Measurements from ENCODE around the gene TOR1B.
"Not testable (repeated sequence)": the region's sequence is repeated elsewhere in the genome, so short reads cannot be mapped to it uniquely, and the experiment has no call there.

The TOR1B gene

DNA sequence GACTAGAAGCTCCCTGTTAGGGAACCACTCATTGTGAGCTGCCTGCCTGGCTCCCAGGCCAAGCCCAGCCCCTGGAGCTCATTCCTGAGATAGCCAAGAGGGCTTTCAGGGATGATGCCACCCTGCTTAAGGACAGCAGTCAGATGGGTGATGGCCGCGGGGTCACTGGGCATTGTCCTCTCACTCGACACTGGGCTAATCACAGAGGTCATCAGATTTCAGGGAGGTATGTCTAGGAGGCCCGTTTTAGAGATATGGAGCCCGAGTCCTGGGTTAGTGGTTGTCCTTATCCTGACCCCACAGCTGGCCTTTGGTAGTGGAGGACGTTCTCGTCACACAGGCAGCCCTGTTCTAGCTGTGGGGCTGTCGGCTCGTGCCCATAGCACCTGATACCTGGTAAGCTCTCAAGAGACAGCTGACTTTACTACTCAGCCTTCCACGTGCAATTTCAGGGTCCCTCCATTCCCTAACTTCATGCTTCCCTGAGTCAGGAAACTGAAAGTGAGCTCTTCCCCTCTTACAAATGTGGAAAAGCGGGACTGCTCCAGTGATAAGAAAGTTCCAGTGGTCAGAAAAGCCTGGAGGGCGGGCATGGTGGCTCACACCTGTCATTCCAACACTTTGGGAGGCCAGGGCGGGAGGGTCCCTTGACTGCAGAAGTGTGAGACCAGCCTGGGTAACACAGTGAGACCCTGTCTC is 43.0 kb upstream of the TOR1B start:
- no peak overlapping the region for H3K4me3 Mint-ChIP-seq
- TF ChIP-seq, protein P1, sequence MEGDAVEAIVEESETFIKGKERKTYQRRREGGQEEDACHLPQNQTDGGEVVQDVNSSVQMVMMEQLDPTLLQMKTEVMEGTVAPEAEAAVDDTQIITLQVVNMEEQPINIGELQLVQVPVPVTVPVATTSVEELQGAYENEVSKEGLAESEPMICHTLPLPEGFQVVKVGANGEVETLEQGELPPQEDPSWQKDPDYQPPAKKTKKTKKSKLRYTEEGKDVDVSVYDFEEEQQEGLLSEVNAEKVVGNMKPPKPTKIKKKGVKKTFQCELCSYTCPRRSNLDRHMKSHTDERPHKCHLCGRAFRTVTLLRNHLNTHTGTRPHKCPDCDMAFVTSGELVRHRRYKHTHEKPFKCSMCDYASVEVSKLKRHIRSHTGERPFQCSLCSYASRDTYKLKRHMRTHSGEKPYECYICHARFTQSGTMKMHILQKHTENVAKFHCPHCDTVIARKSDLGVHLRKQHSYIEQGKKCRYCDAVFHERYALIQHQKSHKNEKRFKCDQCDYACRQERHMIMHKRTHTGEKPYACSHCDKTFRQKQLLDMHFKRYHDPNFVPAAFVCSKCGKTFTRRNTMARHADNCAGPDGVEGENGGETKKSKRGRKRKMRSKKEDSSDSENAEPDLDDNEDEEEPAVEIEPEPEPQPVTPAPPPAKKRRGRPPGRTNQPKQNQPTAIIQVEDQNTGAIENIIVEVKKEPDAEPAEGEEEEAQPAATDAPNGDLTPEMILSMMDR (IDR thresholded peaks at IDR 0.05; ENCODE audit: unreplicated experiment in 3 of 3), result no peak
- H3K9me3 Mint-ChIP-seq, result no peaks in the 10 kb centered on the region
- peak overlapping the region in 2 of 3 experiments; percentile 28 to 47 for H3K27ac Mint-ChIP-seq
- H3K4me1 Mint-ChIP-seq, result peaks cover 24% of the 10 kb centered on the region
- no peaks in the 10 kb centered on the region for H3K36me3 Mint-ChIP-seq (ENCODE audit: low read depth)
- peaks cover 11% of the 10 kb centered on the region for H3K27me3 Mint-ChIP-seq (ENCODE audit: low read depth)

DNA sequence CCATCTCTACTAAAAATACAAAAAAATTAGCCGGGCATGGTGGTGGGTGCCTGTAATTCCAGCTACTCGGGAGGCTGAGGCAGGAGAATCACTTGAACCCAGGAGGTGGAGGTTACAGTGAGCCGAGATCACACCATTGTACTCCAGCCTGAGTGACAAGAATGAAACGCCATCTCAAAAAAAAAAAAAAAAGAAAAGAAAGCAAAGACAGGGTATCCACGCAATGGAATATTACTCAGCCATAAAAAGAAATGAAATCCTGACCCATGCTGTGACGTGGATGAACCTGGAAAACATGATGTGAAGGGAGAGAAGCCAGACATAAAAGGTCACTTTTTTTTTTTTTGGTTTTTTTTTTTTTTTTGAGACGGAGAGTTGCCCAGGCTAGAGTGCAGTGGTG is 42.2 kb upstream of the TOR1B start:
- H3K36me3 Mint-ChIP-seq (ENCODE audit: low read depth); H3K9me3 Mint-ChIP-seq; H3K4me3 Mint-ChIP-seq: not testable (repeated sequence)
- Mint-ChIP-seq H3K27me3 (ENCODE audit: low read depth) (peaks cover 14% of the 10 kb centered on the region), H3K27ac (peak overlapping the region in 2 of 3 experiments; percentile 78 to 97), H3K4me1 (peaks cover 24% of the 10 kb centered on the region)

DNA sequence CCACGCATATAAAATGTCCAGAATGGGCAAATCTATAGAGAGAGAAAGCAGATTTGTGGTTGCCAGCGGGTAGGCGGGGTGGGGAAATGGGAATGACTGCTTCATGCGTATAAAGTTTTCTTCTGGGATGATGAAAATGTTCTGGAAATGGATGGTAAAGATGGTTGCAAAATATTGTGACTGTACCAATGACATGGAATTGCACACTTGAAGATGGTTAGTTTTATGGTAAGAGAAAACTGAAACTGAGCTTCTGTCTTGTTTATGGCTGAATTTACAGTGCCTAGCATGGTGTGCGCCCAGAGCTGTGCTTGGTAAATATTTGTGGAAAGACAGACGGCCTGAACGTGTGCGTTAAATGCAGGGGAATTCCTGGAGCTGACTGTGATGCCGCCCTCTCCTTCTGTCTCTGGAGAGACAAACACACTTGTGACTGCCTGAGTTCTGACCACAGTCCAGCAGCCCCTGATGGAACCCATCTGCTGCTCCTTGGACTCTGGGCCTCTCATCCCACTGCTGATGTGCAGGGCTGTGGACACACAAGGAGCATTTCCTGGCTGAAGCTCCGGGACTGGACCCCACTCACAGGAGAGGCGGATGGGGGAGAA is 41.6 kb upstream of the TOR1B start:
- TF ChIP-seq, protein P1 (IDR thresholded peaks at IDR 0.05; ENCODE audit: unreplicated experiment in 3 of 3), result no peak
- Mint-ChIP-seq H3K27ac (peak overlapping the region; percentile 78 to 99 (median 97)), H3K27me3 (ENCODE audit: low read depth) (peaks cover 12% of the 10 kb centered on the region)

DNA sequence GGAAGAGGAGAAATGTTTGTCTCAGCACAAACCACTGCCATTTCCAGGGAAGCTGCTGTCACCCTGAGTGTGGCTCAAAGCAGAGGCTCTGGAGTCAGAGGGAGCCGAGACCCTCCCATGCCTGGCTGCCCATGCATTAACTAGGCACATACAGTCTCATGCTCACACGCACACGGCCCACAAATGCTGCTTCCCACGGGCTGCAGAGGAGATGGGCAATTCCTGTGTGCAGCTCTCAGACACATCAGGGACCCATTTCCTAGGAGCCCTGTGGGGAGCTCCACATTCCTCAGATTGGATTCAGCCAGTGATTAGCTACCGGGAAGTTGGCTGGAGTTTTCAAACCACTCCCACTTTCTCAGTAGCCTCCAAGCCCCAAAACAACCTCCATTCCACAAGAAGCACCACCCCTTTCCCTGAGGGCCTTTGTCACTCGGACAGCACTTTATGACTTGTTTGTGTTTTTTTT is 41.0 kb upstream of the TOR1B start:
- Mint-ChIP-seq H3K27ac (peak overlapping the region; percentile 78 to 99 (median 97)), H3K9me3 (no peaks in the 10 kb centered on the region), H3K4me1 (peaks cover 24% of the 10 kb centered on the region), H3K4me3 (peak overlapping the region in 2 of 3 experiments; percentile 50 to 55), H3K27me3 (ENCODE audit: low read depth) (peaks cover 9% of the 10 kb centered on the region), H3K36me3 (ENCODE audit: low read depth) (no peaks in the 10 kb centered on the region)
- TF ChIP-seq, protein P1 (IDR thresholded peaks at IDR 0.05; ENCODE audit: unreplicated experiment in 3 of 3), result no peak

More for the DNA sequence above, 41.6 kb upstream of the TOR1B start:
- H3K4me1 Mint-ChIP-seq, result peaks cover 24% of the 10 kb centered on the region
- H3K36me3 Mint-ChIP-seq (ENCODE audit: low read depth), result no peaks in the 10 kb centered on the region
- no peaks in the 10 kb centered on the region for H3K9me3 Mint-ChIP-seq
- H3K4me3 Mint-ChIP-seq, result peak overlapping the region in 2 of 3 experiments; percentile 48 to 55

DNA sequence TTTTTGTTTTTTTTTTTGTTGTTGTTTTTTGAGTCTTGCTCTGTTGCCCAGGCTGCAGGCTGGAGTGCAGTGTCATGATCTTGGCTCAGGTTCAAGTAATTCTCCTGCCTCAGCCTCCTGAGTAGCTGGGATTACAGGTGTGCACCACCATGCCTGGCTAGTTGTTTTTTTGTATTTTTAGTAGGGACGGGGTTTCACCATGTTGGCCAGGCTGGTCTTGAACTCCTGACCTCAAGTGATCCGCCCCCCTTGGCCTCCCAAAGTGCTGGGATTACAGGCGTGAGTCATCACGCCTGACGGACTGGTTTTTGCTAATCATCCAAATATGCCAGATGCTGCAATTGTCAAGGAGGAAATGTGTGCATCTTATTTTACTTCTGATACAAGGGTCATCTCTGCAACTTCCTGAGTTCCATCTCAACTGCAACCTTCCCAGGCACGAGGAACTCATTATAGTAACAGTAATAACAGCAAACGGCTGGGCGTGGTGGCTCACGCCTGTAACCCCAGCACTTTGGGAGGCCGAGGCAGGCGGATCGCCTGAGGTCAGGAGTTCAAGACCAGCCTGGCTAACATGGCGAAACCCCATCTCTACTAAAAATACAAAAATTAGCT is 40.5 kb upstream of the TOR1B start:
- not testable (repeated sequence) for H3K4me3 Mint-ChIP-seq; H3K36me3 Mint-ChIP-seq (ENCODE audit: low read depth); H3K9me3 Mint-ChIP-seq; H3K27me3 Mint-ChIP-seq (ENCODE audit: low read depth)
- H3K27ac Mint-ChIP-seq, result peak overlapping the region; percentile 78 to 99 (median 97)
- H3K4me1 Mint-ChIP-seq, result peaks cover 24% of the 10 kb centered on the region

DNA sequence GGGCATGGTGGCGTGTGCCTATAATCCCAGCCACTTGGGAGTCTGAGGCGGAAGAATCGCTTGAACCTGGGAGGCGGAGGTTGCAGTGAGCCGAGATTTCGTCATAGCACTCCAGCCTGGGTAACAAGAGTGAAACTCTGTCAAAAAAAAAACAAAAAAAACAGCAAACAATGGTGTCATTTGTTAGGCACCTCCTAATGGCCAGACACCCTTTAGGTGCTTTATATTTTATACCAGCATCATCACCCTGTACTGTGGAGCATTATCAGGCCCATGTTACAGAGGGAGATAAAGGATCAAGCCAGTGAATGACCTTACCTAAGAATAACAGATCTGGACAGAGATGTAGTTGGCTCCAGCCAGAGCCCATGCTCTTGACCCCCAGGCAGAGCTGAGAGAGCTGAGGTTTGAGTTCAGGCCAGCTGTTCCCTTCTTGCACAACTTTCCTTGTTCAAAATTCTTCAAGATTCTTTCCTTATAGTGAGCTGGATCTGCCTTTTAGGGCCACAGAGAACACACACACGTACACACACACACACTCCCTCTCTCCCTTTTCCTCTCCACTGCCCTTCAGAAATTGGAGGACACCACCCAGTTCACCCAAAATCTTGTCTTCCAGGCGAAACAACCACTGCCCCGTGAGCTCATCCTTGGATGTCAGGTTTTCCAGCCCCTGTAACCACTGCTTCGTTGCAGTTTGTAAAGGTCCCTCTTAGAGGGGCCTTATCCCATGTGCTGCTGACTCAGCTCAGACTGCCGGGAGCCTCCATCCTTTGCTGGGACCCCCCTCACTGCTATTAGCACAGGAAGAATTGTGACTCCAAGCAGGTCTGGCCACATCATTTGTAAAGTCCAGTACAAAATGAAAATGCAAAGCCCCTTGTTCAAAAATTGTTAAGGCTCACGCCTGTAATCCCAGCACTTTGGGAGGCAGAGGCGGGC is 39.7 kb upstream of the TOR1B start:
- Mint-ChIP-seq H3K27me3 (ENCODE audit: low read depth) (peaks cover 4% of the 10 kb centered on the region), H3K4me1 (peaks cover 24% of the 10 kb centered on the region), H3K27ac (peak overlapping the region; percentile 78 to 99 (median 84)), H3K4me3 (no peak overlapping the region), H3K9me3 (no peaks in the 10 kb centered on the region), H3K36me3 (ENCODE audit: low read depth) (no peaks in the 10 kb centered on the region)
- TF ChIP-seq, protein P1 (IDR thresholded peaks at IDR 0.05; ENCODE audit: unreplicated experiment in 3 of 3), result no peak

Measured in nephron (organoid).